Hepatocyte (in vitro differentiated cells): ENCODE data around the gene RUSC1. TPM values are rescaled to one million over a fixed set of nuclear protein-coding genes. Genes with fewer than 3 reads are reported as not detected.

Source experiments
- DNase-seq: peaks from one replicate; pipeline ENCODE4 v3.0.0-alpha.2; 2016; ENCODE audit warnings: low spot score
- H2AFZ ChIP-seq: fragments of 200-600 bp; sonication (generic); 2 replicates; pipeline ENCODE4 v1.6.0; 2016; ENCODE audit warnings: antibody characterized with exemption, mild to moderate bottlenecking
- H3K27ac ChIP-seq: fragments of 200-600 bp; sonication (generic); 2 replicates; pipeline ENCODE4 v1.5.1; 2016; ENCODE audit warnings: mild to moderate bottlenecking
- H3K27me3 ChIP-seq: fragments of 200-600 bp; sonication (generic); 2 replicates; pipeline ENCODE4 v1.6.1; 2016
- H3K36me3 ChIP-seq: fragments of 200-600 bp; sonication (generic); replicated peaks from 2 replicates; pipeline ENCODE4 v1.5.1; 2016; ENCODE audit warnings: low read depth; ENCODE audit not compliant: insufficient read depth
- H3K4me1 ChIP-seq: fragments of 200-600 bp; sonication (generic); 2 replicates; pipeline ENCODE4 v1.5.1; 2016; ENCODE audit warnings: mild to moderate bottlenecking, moderate library complexity; ENCODE audit not compliant: insufficient read depth
- H3K4me2 ChIP-seq: fragments of 200-600 bp; sonication (generic); 2 replicates; pipeline ENCODE4 v1.6.0; 2016
- H3K4me3 ChIP-seq: fragments of 200-600 bp; sonication (generic); 2 replicates; pipeline ENCODE4 v1.5.1; 2016; ENCODE audit warnings: mild to moderate bottlenecking
- H3K79me2 ChIP-seq: fragments of 200-600 bp; sonication (generic); 2 replicates; pipeline ENCODE4 v1.6.0; 2017; ENCODE audit warnings: mild to moderate bottlenecking
- H3K9me2 ChIP-seq: fragments of 200-600 bp; sonication (generic); replicated peaks from 2 replicates; pipeline ENCODE4 v1.6.0; 2017; ENCODE audit warnings: mild to moderate bottlenecking; ENCODE audit not compliant: insufficient read depth
- H3K9me3 ChIP-seq: fragments of 200-600 bp; sonication (generic); 2 replicates; pipeline ENCODE4 v1.5.1; 2016; ENCODE audit warnings: low read depth, mild to moderate bottlenecking
- H4K20me1 ChIP-seq: fragments of 200-600 bp; sonication (generic); 2 replicates; pipeline ENCODE4 v1.6.0; 2016; ENCODE audit warnings: mild to moderate bottlenecking; ENCODE audit not compliant: insufficient read depth, poor library complexity, severe bottlenecking
- CTCF ChIP-seq: fragments of 200-600 bp; sonication (generic); IDR thresholded peaks from 2 replicates; pipeline ENCODE4 v1.5.1; 2016; ENCODE audit warnings: antibody characterized with exemption, mild to moderate bottlenecking; ENCODE audit not compliant: poor library complexity
- EZH2 ChIP-seq: fragments of 200-600 bp; sonication (generic); IDR thresholded peaks from 2 replicates; pipeline ENCODE4 v1.6.1; 2016; ENCODE audit warnings: antibody characterized with exemption, mild to moderate bottlenecking, borderline replicate concordance
- EZH2phosphoT487 ChIP-seq: fragments of 200-600 bp; sonication (generic); IDR thresholded peaks from one replicate; pipeline ENCODE4 v1.6.1; 2018; ENCODE audit warnings: antibody characterized with exemption, mild to moderate bottlenecking, low read depth, moderate library complexity; ENCODE audit not compliant: unreplicated experiment, severe bottlenecking
- WGBS: methylation state at CpG from one replicate; pipeline ENCODE4 v1.1.6; 2016; ENCODE audit warnings: low lambda C conversion rate; ENCODE audit errors: missing lambda C conversion rate; 5-methylcytosine and 5-hydroxymethylcytosine counted together
- polyA plus RNA-seq: library from polyadenylated mRNA; unstranded; fragments of >200 nt; fragmentation: Nextera tagmentation; extraction: Ambion mirVana; gene quantifications from 2 replicates; pipeline ENCODE4 v1.2.1, GENCODE V29; 2016
- total RNA-seq: library from RNA; depleted of rRNA; stranded (reverse); fragments of >200 nt; gene quantifications from 2 replicates; pipeline ENCODE4 v1.2.3, GENCODE V29; 2014

RUSC1 gene
- total and polyA plus RNA-seq, 2 experiments from 2014 or later = 22.3 to 48.4 TPM

- H3K36me3 ChIP-seq = no peaks in the 10 kb centered on the region
- 97% methylated on average over 11 of the region's 11 CpGs for WGBS
These were observed 9.4 kb downstream of the RUSC1 start for GRCh38 chr1:155329980-155330598.

GRCh38 chr1:155334962-155335361 lies 14.3 kb downstream of the RUSC1 start:
- Histone ChIP-seq H3K4me2 (no peak overlapping the region), H3K27ac (no peak overlapping the region), H3K36me3 (no peaks in the 10 kb centered on the region), H2AFZ (no peak overlapping the region), H3K9me2 (no peaks in the 10 kb centered on the region), H3K4me3 (no peak overlapping the region), H3K27me3 (no peaks in the 10 kb centered on the region), H4K20me1 (no peaks in the 10 kb centered on the region), H3K79me2 (no peaks in the 10 kb centered on the region), H3K9me3 (no peaks in the 10 kb centered on the region), H3K4me1 (no peaks in the 10 kb centered on the region)
- no peak for DNase-seq
- WGBS = 83% methylated on average over 1 of the region's 1 CpG
- TF ChIP-seq EZH2 = no peak
- TF ChIP-seq CTCF = no peak
- TF ChIP-seq EZH2phosphoT487 = no peak

More at GRCh38 chr1:155329980-155330598, 9.4 kb downstream of the RUSC1 start:
- Histone ChIP-seq H3K9me3 (no peaks in the 10 kb centered on the region), H3K79me2 (peaks cover 22% of the 10 kb centered on the region), H2AFZ (no peak overlapping the region), H4K20me1 (peaks cover 3% of the 10 kb centered on the region), H3K4me3 (no peak overlapping the region), H3K4me2 (no peak overlapping the region), H3K4me1 (peaks cover 6% of the 10 kb centered on the region), H3K27ac (no peak overlapping the region), H3K9me2 (no peaks in the 10 kb centered on the region), H3K27me3 (no peaks in the 10 kb centered on the region)
- no peak for DNase-seq
- no peak for TF ChIP-seq EZH2phosphoT487
- TF ChIP-seq EZH2 = no peak
- no peak for TF ChIP-seq CTCF

- Histone ChIP-seq H3K27me3 (no peaks in the 10 kb centered on the region), H3K27ac (no peak overlapping the region), H3K79me2 (no peaks in the 10 kb centered on the region), H2AFZ (no peak overlapping the region), H3K4me2 (no peak overlapping the region), H4K20me1 (no peaks in the 10 kb centered on the region), H3K9me2 (no peaks in the 10 kb centered on the region), H3K9me3 (no peaks in the 10 kb centered on the region), H3K36me3 (no peaks in the 10 kb centered on the region), H3K4me3 (no peak overlapping the region), H3K4me1 (no peaks in the 10 kb centered on the region)
- TF ChIP-seq CTCF (no peak), EZH2phosphoT487 (no peak), EZH2 (no peak)
- WGBS = 81% methylated on average over 8 of the region's 8 CpGs
- no peak for DNase-seq
These were observed 18.9 kb downstream of the RUSC1 start for GRCh38 chr1:155339515-155340097.
